Measurements from ENCODE around the gene LRRFIP1. TPM values are rescaled to one million over a fixed set of nuclear protein-coding genes. Genes with fewer than 3 reads are reported as not detected.

Gene LRRFIP1
- total and polyA plus RNA-seq, 10 of the 15 experiments (the other 5 are each of a cell fraction or from before 2014, with no cell fraction given), result 36.2 to 120 (median 74.3) TPM

DNA sequence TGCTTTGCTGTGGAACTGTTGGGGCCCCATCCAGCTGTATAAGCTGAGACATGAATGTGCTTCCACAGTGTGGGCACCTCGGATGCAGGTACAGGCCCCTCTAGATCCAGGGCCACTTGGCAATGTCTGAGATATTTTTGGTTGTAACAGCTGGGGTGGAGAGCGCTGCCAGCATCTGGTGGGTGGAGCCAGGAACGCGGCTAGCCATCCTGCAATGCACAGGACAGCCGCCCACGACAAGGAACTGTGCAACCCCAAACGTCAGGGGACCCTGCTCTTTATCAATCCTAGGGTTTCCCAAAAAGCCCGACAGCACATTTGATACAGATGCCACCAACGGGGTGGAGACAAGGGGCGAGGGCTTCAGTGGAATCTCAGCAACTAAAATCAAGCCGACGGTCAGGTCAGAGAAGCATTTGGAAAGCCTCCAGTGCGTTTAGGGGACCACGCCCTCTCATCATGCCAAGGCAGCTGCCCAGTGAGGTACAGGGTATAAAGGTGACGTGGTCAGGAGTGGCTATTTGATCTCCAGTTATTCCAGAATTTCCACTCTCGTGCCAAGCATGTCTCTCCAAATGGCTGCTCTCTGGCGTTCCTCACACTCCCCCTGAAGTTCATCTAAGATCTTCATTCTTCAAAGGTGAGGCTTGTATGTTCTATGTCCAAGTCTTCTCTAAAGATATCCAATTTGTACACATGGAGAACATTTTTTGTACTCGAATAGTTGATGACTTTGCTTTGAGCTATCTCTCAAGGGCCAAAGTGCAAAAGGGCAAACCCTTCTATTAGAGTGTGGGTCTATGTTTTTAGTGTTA, 55.7 kb downstream of the LRRFIP1 start:
- H4K20me1 ChIP-seq (ENCODE audit: control insufficient read depth, insufficient read depth), result no peaks in the 10 kb centered on the region
- POLR2A ChIA-PET, result interaction anchor here (0.7 kb wide), 1 partner anchor 11 kb away, joined by 5 read pairs; no protein-coding TSS in a partner anchor
- H3K9ac ChIP-seq (ENCODE audit: control insufficient read depth, insufficient read depth, low read length), result no peak overlapping the region
- RAD21 ChIA-PET (ENCODE audit: unreplicated experiment), result interaction anchor here (0.9 kb wide), 1 partner anchor 11 kb away, joined by 3 read pairs; no protein-coding TSS in a partner anchor
- FAIRE-seq, result no peak
- H3K4me2 ChIP-seq (ENCODE audit: control insufficient read depth, insufficient read depth), result no peak overlapping the region
- no peaks in the 10 kb centered on the region for H3K36me3 ChIP-seq (ENCODE audit: control insufficient read depth in 2 of 2, insufficient read depth in 2 of 2, low read length in 1 of 2)
- no peak for ATAC-seq
- intact Hi-C loops (cut with micrococcal nuclease; ENCODE audit: unreplicated experiment) (no loop called here), in situ Hi-C loops (cut with MboI) (no loop called here)
- SMC1A ChIA-PET (ENCODE audit: uncharacterized antibody, unreplicated experiment), result interaction anchor here (0.7 to 2.2 kb wide), 6 partner anchors 8 to 62 kb away, joined by 3 to 6 read pairs (median 4); no protein-coding TSS in a partner anchor
- 64% methylated on average over 18 of the region's 18 CpGs for WGBS (ENCODE audit: insufficient coverage, insufficient replicate concordance, low lambda C conversion rate, missing lambda C conversion rate)
- BruUV-seq (replicated peaks), result no TSS peak
- no peaks in the 10 kb centered on the region for H3K9me3 ChIP-seq (replicated peaks; ENCODE audit: control insufficient read depth, insufficient read depth, low read length)
- H2AFZ ChIP-seq (ENCODE audit: control insufficient read depth, low read depth, low read length), result no peak overlapping the region
- peaks cover 14% of the 10 kb centered on the region for H3K4me1 ChIP-seq (ENCODE audit: control insufficient read depth, insufficient read depth, low read length)
- DNase-seq (ENCODE audit: low read depth, low spot score), result no peak
- H3K4me3 ChIP-seq, result no peak overlapping the region
- no peak overlapping the region for H3K27ac ChIP-seq (ENCODE audit: control insufficient read depth, insufficient read depth)
- H3K79me2 ChIP-seq (ENCODE audit: control insufficient read depth, insufficient read depth, low read length), result no peaks in the 10 kb centered on the region
- TF ChIP-seq SP1 (IDR thresholded peaks at IDR 0.05; ENCODE audit: low read depth, low read length), result no peak
- TF ChIP-seq EGR1 (IDR thresholded peaks at IDR 0.05; ENCODE audit: borderline replicate concordance in 1 of 2, low read depth in 2 of 2, low read length in 2 of 2), result no peak
- TF ChIP-seq EZH2 (IDR thresholded peaks at IDR 0.05; ENCODE audit: borderline replicate concordance, control insufficient read depth, low read depth, low read length), result no peak
- no peak for TF ChIP-seq TBL1XR1 (IDR thresholded peaks at IDR 0.05; ENCODE audit: low read depth, low read length)
- no peak for TF ChIP-seq TARDBP (IDR thresholded peaks at IDR 0.05; ENCODE audit: borderline replicate concordance)
- no peak for TF ChIP-seq ZNF217 (IDR thresholded peaks at IDR 0.05)
- no peak for TF ChIP-seq MYB (IDR thresholded peaks at IDR 0.05; ENCODE audit: borderline replicate concordance, low read depth, low read length)
- TF ChIP-seq BCL11A (IDR thresholded peaks at IDR 0.05; ENCODE audit: low read depth, low read length), result no peak
- TF ChIP-seq SRF (IDR thresholded peaks at IDR 0.05; ENCODE audit: low read depth in 2 of 2, low read length in 2 of 2), result no peak
- no peak for TF ChIP-seq SPI1 (IDR thresholded peaks at IDR 0.05; ENCODE audit: borderline replicate concordance, insufficient read depth, low read depth, low read length)
- no peak for TF ChIP-seq MEF2B (IDR thresholded peaks at IDR 0.05; ENCODE audit: partially characterized antibody, poor library complexity, severe bottlenecking)
- no peak for TF ChIP-seq MTA3 (IDR thresholded peaks at IDR 0.05; ENCODE audit: borderline replicate concordance, low read length)
- no peak for TF ChIP-seq WRNIP1 (IDR thresholded peaks at IDR 0.05; ENCODE audit: borderline replicate concordance, low read depth, low read length)
- no peak for TF ChIP-seq HDAC2 (IDR thresholded peaks at IDR 0.05)
- TF ChIP-seq HDAC6 (IDR thresholded peaks at IDR 0.05; ENCODE audit: unreplicated experiment), result no peak
- TF ChIP-seq, protein P1, sequence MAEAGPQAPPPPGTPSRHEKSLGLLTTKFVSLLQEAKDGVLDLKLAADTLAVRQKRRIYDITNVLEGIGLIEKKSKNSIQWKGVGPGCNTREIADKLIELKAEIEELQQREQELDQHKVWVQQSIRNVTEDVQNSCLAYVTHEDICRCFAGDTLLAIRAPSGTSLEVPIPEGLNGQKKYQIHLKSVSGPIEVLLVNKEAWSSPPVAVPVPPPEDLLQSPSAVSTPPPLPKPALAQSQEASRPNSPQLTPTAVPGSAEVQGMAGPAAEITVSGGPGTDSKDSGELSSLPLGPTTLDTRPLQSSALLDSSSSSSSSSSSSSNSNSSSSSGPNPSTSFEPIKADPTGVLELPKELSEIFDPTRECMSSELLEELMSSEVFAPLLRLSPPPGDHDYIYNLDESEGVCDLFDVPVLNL (IDR thresholded peaks at IDR 0.05; ENCODE audit: low read depth, low read length), result no peak
- CTCF ChIA-PET, result interaction anchor here (0.6 to 3.0 kb wide), 4 partner anchors 9 to 62 kb away, joined by 3 to 26 read pairs (median 4); no protein-coding TSS in a partner anchor
- H3K27me3 ChIP-seq (replicated peaks in 1 of 2; ENCODE audit: control insufficient read depth in 2 of 2, insufficient read depth in 2 of 2, low read length in 1 of 2), result no peaks in the 10 kb centered on the region

All from GM12878 (cell line).